Kidney epithelial cell (primary cell): ENCODE results near the gene EMC8. TPM values are rescaled to one million over a fixed set of nuclear protein-coding genes. Genes with fewer than 3 reads are reported as not detected.
"Not testable (repeated sequence)": the region's sequence is repeated elsewhere in the genome, so short reads cannot be mapped to it uniquely, and the experiment has no call there.

Source experiments
- DNase-seq: peaks from one replicate; pipeline ENCODE4 v3.0.0-alpha.2; 2010; ENCODE audit warnings: low read depth
- H3K27me3 ChIP-seq: 2 replicates; pipeline ENCODE4 v1.6.0; 2011; ENCODE audit warnings: low read length; ENCODE audit not compliant: control insufficient read depth, insufficient read depth
- H3K36me3 ChIP-seq: 2 replicates; pipeline ENCODE4 v1.5.1; 2011; ENCODE audit warnings: low read length; ENCODE audit not compliant: control insufficient read depth, insufficient read depth
- H3K4me3 ChIP-seq: 2 replicates; pipeline ENCODE4 v1.5.1; 2011; ENCODE audit warnings: low read depth, mild to moderate bottlenecking, control low read depth, low read length
- total RNA-seq: library from RNA; depleted of rRNA; stranded (reverse); fragments of >200 nt; gene quantifications from 2 replicates; pipeline ENCODE4 v1.2.3, GENCODE V29; 2015
- TF ChIP-seq, protein P1 (sequence below): IDR thresholded peaks from 2 replicates; pipeline ENCODE4 v1.5.1; 2011; ENCODE audit warnings: mild to moderate bottlenecking, moderate library complexity, low read length, control low read depth, inconsistent platforms; ENCODE audit not compliant: insufficient read depth, poor library complexity, severe bottlenecking

Gene EMC8
- total RNA-seq, 1 donor from 2014 or later: 60.7 TPM

- Histone ChIP-seq H3K36me3 (no peaks in the 10 kb centered on the region), H3K4me3 (no peak overlapping the region), H3K27me3 (peaks cover 15% of the 10 kb centered on the region)
- TF ChIP-seq, protein P1, sequence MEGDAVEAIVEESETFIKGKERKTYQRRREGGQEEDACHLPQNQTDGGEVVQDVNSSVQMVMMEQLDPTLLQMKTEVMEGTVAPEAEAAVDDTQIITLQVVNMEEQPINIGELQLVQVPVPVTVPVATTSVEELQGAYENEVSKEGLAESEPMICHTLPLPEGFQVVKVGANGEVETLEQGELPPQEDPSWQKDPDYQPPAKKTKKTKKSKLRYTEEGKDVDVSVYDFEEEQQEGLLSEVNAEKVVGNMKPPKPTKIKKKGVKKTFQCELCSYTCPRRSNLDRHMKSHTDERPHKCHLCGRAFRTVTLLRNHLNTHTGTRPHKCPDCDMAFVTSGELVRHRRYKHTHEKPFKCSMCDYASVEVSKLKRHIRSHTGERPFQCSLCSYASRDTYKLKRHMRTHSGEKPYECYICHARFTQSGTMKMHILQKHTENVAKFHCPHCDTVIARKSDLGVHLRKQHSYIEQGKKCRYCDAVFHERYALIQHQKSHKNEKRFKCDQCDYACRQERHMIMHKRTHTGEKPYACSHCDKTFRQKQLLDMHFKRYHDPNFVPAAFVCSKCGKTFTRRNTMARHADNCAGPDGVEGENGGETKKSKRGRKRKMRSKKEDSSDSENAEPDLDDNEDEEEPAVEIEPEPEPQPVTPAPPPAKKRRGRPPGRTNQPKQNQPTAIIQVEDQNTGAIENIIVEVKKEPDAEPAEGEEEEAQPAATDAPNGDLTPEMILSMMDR: peak; percentile 94
- no peak for DNase-seq
Observed at GRCh38 chr16:85821390-85822135, 22.2 kb upstream of the EMC8 start.

- no peak for DNase-seq
Observed at GRCh38 chr16:85820604-85821372, 21.4 kb upstream of the EMC8 start.

DNA sequence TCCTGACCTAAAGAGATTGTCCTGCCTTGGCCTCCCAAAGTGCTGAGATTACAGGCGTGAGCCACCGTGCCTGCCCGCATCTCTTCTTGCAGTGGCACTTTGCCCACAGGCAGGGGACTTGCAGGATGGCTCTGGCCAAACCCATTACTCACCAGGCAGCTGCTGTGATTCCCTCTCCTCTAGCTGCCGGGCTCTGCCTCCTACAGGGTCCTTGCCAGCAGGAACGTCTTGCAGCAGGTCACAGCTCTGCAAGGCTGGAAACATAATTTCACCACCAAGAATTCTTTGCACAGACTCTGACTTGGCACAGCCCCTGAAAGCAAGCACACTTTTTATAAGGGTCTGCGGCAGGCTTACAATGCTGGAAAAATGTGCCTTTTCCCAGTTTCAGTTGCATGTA is 20.4 kb upstream of the EMC8 start:
- TF ChIP-seq, protein P1: no peak
- DNase-seq: no peak
- H3K27me3 ChIP-seq: peaks cover 13% of the 10 kb centered on the region

More at GRCh38 chr16:85820604-85821372, 21.4 kb upstream of the EMC8 start:
- Histone ChIP-seq H3K36me3 (no peaks in the 10 kb centered on the region), H3K4me3 (no peak overlapping the region), H3K27me3 (peaks cover 13% of the 10 kb centered on the region)
- TF ChIP-seq, protein P1: no peak

DNA sequence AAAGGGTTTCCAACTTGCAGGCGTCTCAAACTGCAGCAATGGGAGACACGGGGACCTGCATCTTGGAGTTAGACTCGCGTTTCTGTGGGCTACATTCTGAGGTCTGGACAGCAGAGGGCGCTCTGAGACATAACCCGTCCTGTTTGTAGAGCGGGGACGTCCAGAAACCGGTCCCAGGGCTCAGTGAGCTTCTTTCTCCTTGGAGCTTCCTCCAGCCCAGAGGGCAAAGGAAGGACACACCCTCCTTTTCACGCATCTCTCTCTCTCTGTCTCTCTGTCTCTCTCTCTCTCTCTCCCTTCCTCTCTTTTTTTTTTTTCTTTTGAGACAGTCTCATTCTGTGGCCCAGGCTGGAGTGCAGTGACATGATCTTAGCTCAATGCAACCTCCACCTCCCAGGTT is 19.9 kb upstream of the EMC8 start:
- DNase-seq: no peak

More for the DNA sequence above, 20.4 kb upstream of the EMC8 start:
- no peak overlapping the region for H3K4me3 ChIP-seq
- H3K36me3 ChIP-seq: no peaks in the 10 kb centered on the region

DNA sequence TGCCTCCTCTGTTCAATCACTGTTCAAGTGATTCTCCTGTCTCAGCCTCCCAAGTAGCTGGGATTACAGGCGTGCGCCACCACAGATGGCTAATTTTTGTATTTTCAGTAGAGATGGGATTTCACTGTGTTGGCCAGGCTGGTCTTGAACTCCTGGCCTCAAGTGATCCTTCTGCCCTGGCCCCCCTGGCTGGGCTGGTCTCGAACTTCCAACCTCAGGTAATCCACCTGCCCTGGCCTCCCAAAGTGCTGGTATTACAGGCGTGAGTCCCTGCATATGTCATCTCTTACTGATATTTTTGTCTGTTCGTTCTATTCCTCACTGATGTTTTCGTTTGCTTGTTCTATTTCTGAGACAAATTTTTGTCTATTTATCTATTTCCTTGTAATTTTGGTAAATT is 17.9 kb upstream of the EMC8 start:
- not testable (repeated sequence) for H3K4me3 ChIP-seq, H3K36me3 ChIP-seq, DNase-seq
- H3K27me3 ChIP-seq: peaks cover 20% of the 10 kb centered on the region

More for the DNA sequence above, 19.9 kb upstream of the EMC8 start:
- no peak overlapping the region for H3K4me3 ChIP-seq
- no peaks in the 10 kb centered on the region for H3K36me3 ChIP-seq
- TF ChIP-seq, protein P1: peak; percentile 72
- H3K27me3 ChIP-seq: peaks cover 13% of the 10 kb centered on the region

DNA sequence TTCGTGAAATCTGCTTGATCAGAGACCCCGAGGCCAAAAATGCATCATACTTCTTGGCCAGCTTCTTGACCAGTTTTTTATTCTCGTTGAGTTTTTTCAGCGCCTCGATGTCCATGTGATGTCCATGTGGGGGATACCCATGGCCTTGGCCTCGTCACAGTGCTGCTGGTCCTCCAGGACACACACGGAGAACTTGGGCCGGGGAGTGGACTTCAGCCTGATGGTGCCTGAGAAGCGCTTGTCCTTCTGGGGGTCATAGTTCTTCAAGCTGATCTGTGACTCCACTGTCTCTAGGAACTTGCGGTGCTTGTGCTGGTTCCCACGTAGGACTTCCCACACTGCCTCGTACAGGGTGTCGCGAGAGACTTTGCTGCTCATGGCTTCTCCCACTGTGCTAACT is 16.8 kb upstream of the EMC8 start:
- no peak for DNase-seq
- TF ChIP-seq, protein P1: no peak
- no peak overlapping the region for H3K4me3 ChIP-seq
- no peaks in the 10 kb centered on the region for H3K36me3 ChIP-seq
- H3K27me3 ChIP-seq: peaks cover 24% of the 10 kb centered on the region
